MCF 10A (cell line): Measurements from ENCODE around the gene TCF4. TPM values are rescaled to one million over a fixed set of nuclear protein-coding genes. Genes with fewer than 3 reads are reported as not detected.
A peak's percentile ranks its signal among the peaks of the same experiment; 100 is the strongest.

Source experiments
- BruUV-seq: library from RNA; stranded (reverse); fragments of 400-500 nt; replicated peaks from 2 replicates; lab custom pipeline; 2021; lab: Mats Ljungman, UMichigan
- CTCF ChIA-PET: fragments of 300-600 bp; sonication (Branson Sonifier 250); formaldehyde crosslinking; extraction: SDS; loops from one replicate; lab custom pipeline; 2021; ENCODE audit warnings: antibody characterized with exemption, inconsistent platforms; lab: Yijun Ruan, JAX
- POLR2A ChIA-PET: fragments of 300-600, 350-650 bp; sonication (Branson Sonifier 250); formaldehyde crosslinking; extraction: SDS; loops from one replicate; lab custom pipeline; 2020; ENCODE audit warnings: antibody characterized with exemption, inconsistent platforms; lab: Yijun Ruan, JAX
- DNase-seq: peaks from one replicate; pipeline ENCODE4 v3.0.0-alpha.2; 2018; ENCODE audit not compliant: unreplicated experiment
- H3K27ac Mint-ChIP-seq: one replicate; pipeline ENCODE4 v1.8.0; 2022; ENCODE audit warnings: mild to moderate bottlenecking, low read depth, mixed read lengths; ENCODE audit not compliant: unreplicated experiment
- H3K27me3 Mint-ChIP-seq: one replicate; pipeline ENCODE4 v1.8.0; 2022; ENCODE audit warnings: mixed read lengths; ENCODE audit not compliant: insufficient read depth, unreplicated experiment
- H3K36me3 Mint-ChIP-seq: one replicate; pipeline ENCODE4 v1.8.0; 2022; ENCODE audit warnings: mild to moderate bottlenecking, moderate library complexity, mixed read lengths; ENCODE audit not compliant: insufficient read depth, unreplicated experiment
- H3K4me1 Mint-ChIP-seq: one replicate; pipeline ENCODE4 v1.8.0; 2022; ENCODE audit warnings: mixed read lengths; ENCODE audit not compliant: insufficient read depth, unreplicated experiment
- H3K4me3 Mint-ChIP-seq: one replicate; pipeline ENCODE4 v1.8.0; 2022; ENCODE audit warnings: mild to moderate bottlenecking, moderate library complexity, mixed read lengths; ENCODE audit not compliant: unreplicated experiment
- H3K9me3 Mint-ChIP-seq: one replicate; pipeline ENCODE4 v1.8.0; 2022; ENCODE audit warnings: mixed read lengths; ENCODE audit not compliant: unreplicated experiment
- CTCF ChIP-seq: fragments of 200-600 bp; IDR thresholded peaks from one replicate; pipeline ENCODE4 v1.8.0; 2022; ENCODE audit warnings: antibody characterized with exemption, mild to moderate bottlenecking; ENCODE audit not compliant: unreplicated experiment
- intact Hi-C: fragments of 100-400 bp; cut with micrococcal nuclease; formaldehyde crosslinking; loops from 2 replicates; pipeline ENCODE4 v1.14.1; 2022
- total RNA-seq: library from RNA; stranded (reverse); gene quantifications from 2 replicates; pipeline ENCODE4 v1.2.3, GENCODE V29; 2022

The TCF4 gene
- total RNA-seq, 1 experiment from 2014 or later: 6.2 TPM

- POLR2A ChIA-PET: no interaction called here
- H3K9me3 Mint-ChIP-seq: no peaks in the 10 kb centered on the region
- no TSS peak for BruUV-seq
- intact Hi-C loops: no loop called here
- H3K4me1 Mint-ChIP-seq: peaks cover 7% of the 10 kb centered on the region
- DNase-seq: no peak
- no peak overlapping the region for H3K4me3 Mint-ChIP-seq
- no peak overlapping the region for H3K27ac Mint-ChIP-seq
- H3K27me3 Mint-ChIP-seq: no peaks in the 10 kb centered on the region
- H3K36me3 Mint-ChIP-seq: no peaks in the 10 kb centered on the region
- CTCF ChIA-PET: interaction anchor here (0.6 to 0.9 kb wide), 2 partner anchors 135 to 176 kb away, joined by 3 read pairs; no protein-coding TSS in a partner anchor
- no peak for TF ChIP-seq CTCF
Measured at GRCh38 chr18:55550471-55550870, 37.5 kb downstream of the TCF4 start.

GRCh38 chr18:55549474-55550104 is 38.4 kb downstream of the TCF4 start:
- CTCF ChIA-PET: interaction anchor here (0.6 to 0.8 kb wide), 3 partner anchors 102 to 820 kb away, joined by 3 to 4 read pairs (median 3); no protein-coding TSS in a partner anchor
- POLR2A ChIA-PET: interaction anchor here (0.6 kb wide), 1 partner anchor 371 kb away, joined by 4 read pairs; no protein-coding TSS in a partner anchor
- TF ChIP-seq CTCF: no peak
- Mint-ChIP-seq H3K4me3 (no peak overlapping the region), H3K4me1 (peaks cover 7% of the 10 kb centered on the region), H3K27ac (no peak overlapping the region), H3K9me3 (no peaks in the 10 kb centered on the region), H3K36me3 (no peaks in the 10 kb centered on the region), H3K27me3 (no peaks in the 10 kb centered on the region)
- BruUV-seq: no TSS peak
- DNase-seq: no peak
- intact Hi-C loops: no loop called here

GRCh38 chr18:55547705-55548056 is 40.3 kb downstream of the TCF4 start:
- intact Hi-C loops: no loop called here
- Mint-ChIP-seq H3K4me1 (peaks cover 7% of the 10 kb centered on the region), H3K4me3 (no peak overlapping the region), H3K9me3 (no peaks in the 10 kb centered on the region), H3K27me3 (no peaks in the 10 kb centered on the region), H3K36me3 (no peaks in the 10 kb centered on the region), H3K27ac (peak overlapping the region; percentile 24)
- TF ChIP-seq CTCF: no peak
- BruUV-seq: no TSS peak
- ChIA-PET CTCF (no interaction called here), POLR2A (no interaction called here)
- DNase-seq: no peak

- Mint-ChIP-seq H3K4me1 (peaks cover 7% of the 10 kb centered on the region), H3K4me3 (peak overlapping the region; percentile 64), H3K36me3 (no peaks in the 10 kb centered on the region), H3K27me3 (no peaks in the 10 kb centered on the region), H3K9me3 (no peaks in the 10 kb centered on the region), H3K27ac (peak overlapping the region; percentile 24)
- ChIA-PET POLR2A (no interaction called here), CTCF (interaction anchor here (0.6 to 0.9 kb wide), 2 partner anchors 309 to 313 kb away, joined by 3 read pairs; no protein-coding TSS in a partner anchor)
- peak; percentile 1 for DNase-seq
- BruUV-seq: no TSS peak
- no peak for TF ChIP-seq CTCF
- intact Hi-C loops: no loop called here
Measured at GRCh38 chr18:55546851-55547704, 40.9 kb downstream of the TCF4 start.
